HG03280 (cell line): ENCODE results near the gene CPXM1.
"Not testable (repeated sequence)": the region's sequence is repeated elsewhere in the genome, so short reads cannot be mapped to it uniquely, and the experiment has no call there.

ENCODE experiments used
- ATAC-seq: cut with Tn5 transposase; IDR thresholded peaks from one replicate; pipeline ENCODE4 v1.9.1; 2021; ENCODE audit warnings: mild to moderate bottlenecking, moderate library complexity; ENCODE audit not compliant: unreplicated experiment

CPXM1 gene

GRCh38 chr20:2770091-2770490 is 30.3 kb downstream of the CPXM1 start:
- ATAC-seq = not testable (repeated sequence)

GRCh38 chr20:2768632-2769015 is 31.8 kb downstream of the CPXM1 start:
- ATAC-seq = no peak

- no peak for ATAC-seq
Measured at GRCh38 chr20:2767768-2768631, 32.4 kb downstream of the CPXM1 start.

GRCh38 chr20:2763186-2763585 is 37.2 kb downstream of the CPXM1 start:
- no peak for ATAC-seq

GRCh38 chr20:2762578-2763131 is 37.8 kb downstream of the CPXM1 start:
- no peak for ATAC-seq

- ATAC-seq = no peak
Measured at GRCh38 chr20:2761885-2762284, 38.5 kb downstream of the CPXM1 start.

GRCh38 chr20:2760952-2761305 is 39.5 kb downstream of the CPXM1 start:
- no peak for ATAC-seq

GRCh38 chr20:2760297-2760951 is 40.0 kb downstream of the CPXM1 start:
- ATAC-seq = no peak

GRCh38 chr20:2759603-2760296 is 40.7 kb downstream of the CPXM1 start:
- ATAC-seq = no peak

GRCh38 chr20:2759143-2759542 is 41.3 kb downstream of the CPXM1 start:
- no peak for ATAC-seq

- ATAC-seq = no peak
Measured at GRCh38 chr20:2757969-2758368, 42.5 kb downstream of the CPXM1 start.

- no peak for ATAC-seq
Measured at GRCh38 chr20:2757001-2757400, 43.4 kb downstream of the CPXM1 start.

- ATAC-seq = no peak
Measured at GRCh38 chr20:2756056-2756611, 44.3 kb downstream of the CPXM1 start.

GRCh38 chr20:2755451-2756055 is 44.9 kb downstream of the CPXM1 start:
- no peak for ATAC-seq

GRCh38 chr20:2754424-2754823 is 46.0 kb downstream of the CPXM1 start:
- ATAC-seq = no peak

GRCh38 chr20:2753461-2754040 is 46.9 kb downstream of the CPXM1 start:
- no peak for ATAC-seq

GRCh38 chr20:2752567-2753460 is 47.6 kb downstream of the CPXM1 start:
- no peak for ATAC-seq

GRCh38 chr20:2751878-2752566 is 48.4 kb downstream of the CPXM1 start:
- no peak for ATAC-seq

GRCh38 chr20:2751347-2751877 is 49.0 kb downstream of the CPXM1 start:
- no peak for ATAC-seq
